GM10847 (cell line): Measurements from ENCODE around the gene CD93.

Source experiments
- POLR2A ChIP-seq: IDR thresholded peaks from 2 replicates; pipeline ENCODE4 v1.6.1; 2011; ENCODE audit not compliant: insufficient read length; ENCODE audit errors: extremely low read depth

CD93 gene

GRCh38 chr20:23033918-23034317 is 52.2 kb downstream of the CD93 start:
- TF ChIP-seq POLR2A: no peak

GRCh38 chr20:23032750-23033078 is 53.4 kb downstream of the CD93 start:
- no peak for TF ChIP-seq POLR2A

GRCh38 chr20:23032056-23032749 is 53.9 kb downstream of the CD93 start:
- no peak for TF ChIP-seq POLR2A

- TF ChIP-seq POLR2A: no peak
Measured at GRCh38 chr20:23031346-23031745, 54.8 kb downstream of the CD93 start.
